ENCODE data around the gene INSM2.

DNA sequence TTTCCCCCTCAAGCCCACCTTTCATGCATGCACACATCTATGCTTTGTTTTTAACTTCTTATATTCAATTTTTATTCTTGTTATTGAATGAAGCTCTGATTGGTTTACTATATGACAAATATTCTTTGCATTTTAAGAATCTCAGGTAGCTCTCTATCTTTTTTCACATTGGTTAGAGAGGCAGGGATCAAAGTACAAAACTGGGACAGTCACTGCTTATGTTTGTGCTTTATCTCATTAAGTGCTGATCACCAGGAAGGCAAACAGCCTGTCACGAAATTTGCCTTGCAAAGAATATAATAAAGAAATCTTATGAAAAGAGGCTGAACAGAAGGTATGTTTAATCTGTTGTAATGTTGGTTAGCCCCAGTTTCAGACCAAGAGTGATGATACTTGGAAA is 29.7 kb upstream of the INSM2 start:
- TF ChIP-seq, protein P1, sequence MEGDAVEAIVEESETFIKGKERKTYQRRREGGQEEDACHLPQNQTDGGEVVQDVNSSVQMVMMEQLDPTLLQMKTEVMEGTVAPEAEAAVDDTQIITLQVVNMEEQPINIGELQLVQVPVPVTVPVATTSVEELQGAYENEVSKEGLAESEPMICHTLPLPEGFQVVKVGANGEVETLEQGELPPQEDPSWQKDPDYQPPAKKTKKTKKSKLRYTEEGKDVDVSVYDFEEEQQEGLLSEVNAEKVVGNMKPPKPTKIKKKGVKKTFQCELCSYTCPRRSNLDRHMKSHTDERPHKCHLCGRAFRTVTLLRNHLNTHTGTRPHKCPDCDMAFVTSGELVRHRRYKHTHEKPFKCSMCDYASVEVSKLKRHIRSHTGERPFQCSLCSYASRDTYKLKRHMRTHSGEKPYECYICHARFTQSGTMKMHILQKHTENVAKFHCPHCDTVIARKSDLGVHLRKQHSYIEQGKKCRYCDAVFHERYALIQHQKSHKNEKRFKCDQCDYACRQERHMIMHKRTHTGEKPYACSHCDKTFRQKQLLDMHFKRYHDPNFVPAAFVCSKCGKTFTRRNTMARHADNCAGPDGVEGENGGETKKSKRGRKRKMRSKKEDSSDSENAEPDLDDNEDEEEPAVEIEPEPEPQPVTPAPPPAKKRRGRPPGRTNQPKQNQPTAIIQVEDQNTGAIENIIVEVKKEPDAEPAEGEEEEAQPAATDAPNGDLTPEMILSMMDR (conservative IDR thresholded peaks at IDR 0.05 in 1 of 2, IDR thresholded peaks at IDR 0.05 in 1 of 2; ENCODE audit: low read depth in 1 of 2, low read length in 2 of 2) = no peak
- TF ChIP-seq EZH2 (IDR thresholded peaks at IDR 0.05; ENCODE audit: low read length, missing control alignments) = no peak
